Measurements from ENCODE around the gene ZNF502.
A peak's percentile ranks its signal among the peaks of the same experiment; 100 is the strongest.
"Not testable (repeated sequence)": the region's sequence is repeated elsewhere in the genome, so short reads cannot be mapped to it uniquely, and the experiment has no call there.

Gene ZNF502

GRCh38 chr3:44712455-44713075 lies at the start of gene ZNF502:
TSS of gene ZNF502 (plus strand) at chr3:44712660. CDS start at chr3:44720262, 7,602 bp downstream.
- DNase-seq: peak; percentile 25

GRCh38 chr3:44665173-44665572 lies 47.3 kb upstream of the ZNF502 start:
- no peak for DNase-seq

GRCh38 chr3:44666346-44666745 lies 46.1 kb upstream of the ZNF502 start:
- DNase-seq: no peak

- DNase-seq: no peak
Observed at GRCh38 chr3:44669760-44670159, 42.7 kb upstream of the ZNF502 start.

GRCh38 chr3:44673466-44673865 lies 39.0 kb upstream of the ZNF502 start:
- not testable (repeated sequence) for DNase-seq

- DNase-seq: no peak
Observed at GRCh38 chr3:44674211-44674610, 38.2 kb upstream of the ZNF502 start.

- no peak for DNase-seq
Observed at GRCh38 chr3:44678480-44679116, 33.9 kb upstream of the ZNF502 start.

GRCh38 chr3:44680921-44681455 lies 31.5 kb upstream of the ZNF502 start:
- DNase-seq: no peak

GRCh38 chr3:44682182-44682896 lies 30.1 kb upstream of the ZNF502 start:
- DNase-seq: no peak

- DNase-seq: peak; percentile 19
Observed at GRCh38 chr3:44685128-44685800, 27.2 kb upstream of the ZNF502 start.

- no peak for DNase-seq
Observed at GRCh38 chr3:44687898-44688297, 24.6 kb upstream of the ZNF502 start.

- DNase-seq: no peak
Observed at GRCh38 chr3:44721231-44722102, 9.0 kb downstream of the ZNF502 start.

GRCh38 chr3:44722103-44722401 lies 9.6 kb downstream of the ZNF502 start:
- no peak for DNase-seq

GRCh38 chr3:44729384-44729910 lies 17.0 kb downstream of the ZNF502 start, which contains the start of gene ZNF501:
TSS of gene ZNF501 (plus strand) at chr3:44729635. CDS start at chr3:44734422, 4,787 bp downstream.
- DNase-seq: peak; percentile 70

GRCh38 chr3:44734646-44735168 lies 22.2 kb downstream of the ZNF502 start:
- DNase-seq: no peak

- no peak for DNase-seq
Observed at GRCh38 chr3:44761101-44761423, 48.6 kb downstream of the ZNF502 start.

- DNase-seq: peak; percentile 97
Observed at GRCh38 chr3:44761424-44762169, 49.1 kb downstream of the ZNF502 start, which contains the start of the genes KIAA1143 and KIF15. TSS of gene KIAA1143 (minus strand) at chr3:44761619. CDS start at chr3:44761602, 17 bp downstream. TSS of gene KIF15 (plus strand) at chr3:44761794. CDS start at chr3:44761866, 72 bp downstream.

GRCh38 chr3:44762170-44762677 lies 49.8 kb downstream of the ZNF502 start:
- peak; percentile 8 for DNase-seq

- no peak for DNase-seq
Observed at GRCh38 chr3:44762690-44763089, 50.2 kb downstream of the ZNF502 start.

- no peak for DNase-seq
Observed at GRCh38 chr3:44764248-44764647, 51.8 kb downstream of the ZNF502 start.

Measured in activated CD4-positive, alpha-beta T cell treated with anti-CD3 and anti-CD28 coated beads, Interleukin-2, Interleukin-6, amounts not matched to agents 100 ng/mL and 50 ng/mL, durations not matched to agents 16 hours and 8 hours (primary cell).